Kidney glomerular epithelial cell (primary cell): ENCODE measurements around the gene CNOT6.

Source experiments
- DNase-seq: peaks from one replicate; lab custom pipeline; 2025; lab: John Stamatoyannopoulos, UW

The CNOT6 gene

GRCh38 chr5:180568914-180569313 is 74.7 kb downstream of the CNOT6 start:
- DNase-seq = no peak

- DNase-seq = no peak
These were observed 81.4 kb downstream of the CNOT6 start for GRCh38 chr5:180575571-180575970.

DNA sequence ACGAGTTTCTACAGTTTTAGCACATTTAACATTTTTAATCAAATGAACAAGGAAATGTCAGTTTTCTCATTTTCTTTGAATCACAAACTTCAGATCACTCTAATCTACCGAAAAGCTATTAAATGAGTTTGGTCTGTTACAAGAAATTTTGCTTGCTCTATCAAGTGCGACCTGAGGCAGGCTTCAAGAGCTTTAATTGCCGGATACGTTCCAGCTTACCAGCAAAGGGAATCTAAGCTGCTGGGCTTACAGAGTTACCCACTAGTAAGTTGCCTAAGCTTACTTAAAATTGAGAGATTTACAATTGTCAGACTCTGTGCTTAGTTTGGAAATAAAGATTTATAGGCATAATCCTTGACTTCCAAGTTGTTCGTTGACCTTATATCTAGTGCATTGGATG is 86.5 kb downstream of the CNOT6 start:
- DNase-seq = no peak

DNA sequence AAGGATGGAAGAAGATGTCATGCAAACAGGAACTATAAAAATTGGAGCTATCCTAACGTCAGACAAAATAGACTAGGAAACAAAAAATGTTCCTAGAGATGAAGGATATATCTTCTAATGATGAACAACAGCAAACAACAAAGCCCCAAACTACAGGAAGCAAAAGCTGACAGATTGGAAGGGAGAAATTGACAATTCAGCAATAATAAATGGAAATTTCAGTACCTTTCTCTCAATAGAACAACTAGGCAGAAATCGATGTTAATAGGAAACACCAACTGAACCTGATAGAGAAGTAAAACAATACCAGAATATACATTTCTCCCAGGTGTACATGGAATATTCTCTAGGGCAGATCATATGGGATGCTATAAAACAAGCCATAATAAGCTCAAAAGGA is 89.6 kb downstream of the CNOT6 start:
- DNase-seq = no peak

- DNase-seq = no peak
These were observed 92.0 kb downstream of the CNOT6 start for GRCh38 chr5:180586204-180586603.

GRCh38 chr5:180586870-180587269 is 92.7 kb downstream of the CNOT6 start:
- no peak for DNase-seq

DNA sequence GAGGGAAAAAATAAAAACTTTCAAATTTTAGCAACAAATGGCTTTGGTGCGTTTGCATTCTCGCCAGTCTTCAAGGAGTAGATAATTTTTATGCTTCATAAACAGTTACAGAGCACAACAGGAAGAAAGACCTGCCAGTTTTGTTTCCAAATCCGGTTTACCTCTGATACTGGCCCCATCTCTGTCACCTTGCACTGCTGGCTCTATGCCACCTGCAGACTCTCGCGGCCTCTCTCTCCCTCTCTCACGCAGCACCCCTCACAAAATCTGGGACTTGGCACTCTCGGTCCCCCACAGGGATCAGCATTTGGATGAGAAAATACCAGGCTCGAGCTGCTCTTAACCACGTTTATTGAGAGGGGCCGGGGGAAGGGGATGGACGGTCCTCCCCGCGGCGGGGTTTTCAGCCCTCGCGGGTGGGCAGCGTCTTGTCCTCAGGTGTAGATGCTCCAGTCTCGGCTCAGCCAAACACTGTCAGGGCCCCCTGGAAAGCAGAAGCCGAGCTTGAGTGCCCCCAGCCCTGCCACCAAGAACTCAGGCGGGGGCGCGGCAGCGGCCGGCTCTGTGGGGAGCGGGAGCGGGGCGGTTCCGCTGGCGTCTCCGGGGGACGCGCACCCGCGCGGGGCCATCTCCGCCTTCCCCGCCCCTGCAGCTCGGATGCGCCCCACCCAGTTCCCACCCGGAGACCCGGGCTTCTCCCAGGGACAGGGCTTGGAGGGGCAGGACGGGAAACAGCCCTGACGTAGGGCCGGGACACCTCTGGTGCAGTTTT is 95.8 kb downstream of the CNOT6 start:
- no peak for DNase-seq

DNA sequence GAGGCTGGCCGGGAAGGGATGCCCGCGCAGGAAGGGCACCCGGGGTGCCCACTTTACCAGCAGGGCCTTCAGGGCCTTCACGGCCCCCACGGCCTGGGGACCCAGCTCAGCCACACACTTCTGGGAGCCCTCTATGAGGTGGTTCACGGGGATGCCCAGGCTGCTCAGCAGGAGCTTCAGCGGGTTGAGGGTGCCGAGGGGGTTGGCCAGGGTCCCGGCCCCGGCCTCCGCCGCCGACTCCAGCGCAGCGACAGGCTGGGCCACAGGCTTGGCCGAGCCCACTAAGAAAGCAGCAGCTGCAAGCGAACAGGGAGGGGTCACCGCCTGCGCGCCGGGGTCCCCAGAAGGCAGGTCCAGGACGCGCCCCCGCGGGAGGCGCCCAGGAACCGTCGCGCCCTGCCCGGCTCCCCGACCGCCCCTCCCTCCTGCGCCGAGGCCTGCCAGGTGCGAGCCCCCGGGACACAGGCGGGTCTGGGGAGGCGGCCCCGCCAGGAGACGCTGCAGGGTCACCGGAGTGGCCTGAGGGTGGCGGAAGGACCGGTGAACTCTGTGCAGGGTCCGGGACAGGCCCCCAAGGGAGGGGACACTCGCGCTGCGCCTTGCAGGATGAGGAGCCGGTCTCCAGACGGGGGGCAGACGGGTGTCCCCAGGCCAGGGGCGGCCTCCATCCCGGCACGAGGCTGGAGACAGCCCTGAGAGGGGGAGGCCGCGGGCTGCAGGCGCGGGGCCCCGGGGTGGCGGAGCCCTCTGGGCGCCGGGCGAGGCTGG is 96.5 kb downstream of the CNOT6 start:
- DNase-seq = no peak

DNA sequence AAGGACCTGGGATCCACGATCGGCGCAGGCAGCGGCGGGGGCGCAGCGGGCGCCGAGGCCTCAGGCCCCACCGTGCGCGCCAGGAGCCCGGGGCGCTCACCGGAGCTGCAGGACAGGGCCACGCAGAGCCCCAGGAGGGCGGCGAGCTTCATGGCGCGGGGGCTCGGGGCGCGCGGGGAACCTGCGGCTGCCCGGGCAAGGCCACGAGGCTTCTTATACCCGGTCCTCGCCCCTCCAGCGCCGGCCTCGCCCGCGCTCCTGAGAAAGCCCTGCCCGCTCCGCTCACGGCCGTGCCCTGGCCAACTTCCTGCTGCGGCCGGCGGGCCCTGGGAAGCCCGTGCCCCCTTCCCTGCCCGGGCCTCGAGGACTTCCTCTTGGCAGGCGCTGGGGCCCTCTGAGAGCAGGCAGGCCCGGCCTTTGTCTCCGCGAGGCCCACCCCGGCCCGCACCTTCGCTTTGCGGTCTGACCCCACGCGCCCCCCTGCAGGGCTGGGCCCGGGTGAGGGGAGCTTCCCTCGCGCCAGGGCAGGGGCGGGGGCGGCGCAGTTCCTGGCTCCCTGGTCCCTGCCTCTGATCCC is 97.2 kb downstream of the CNOT6 start, which contains the start of gene SCGB3A1:
TSS of gene SCGB3A1 (minus strand) at position 189 of the 577 bp plus-strand sequence. CDS start at position 152, 37 bp downstream.
- DNase-seq = no peak

GRCh38 chr5:180592176-180592575 is 98.0 kb downstream of the CNOT6 start:
- no peak for DNase-seq

GRCh38 chr5:180593446-180594206 is 99.4 kb downstream of the CNOT6 start:
- DNase-seq = no peak

- no peak for DNase-seq
These were observed 100.3 kb downstream of the CNOT6 start for GRCh38 chr5:180594311-180595045.

- no peak for DNase-seq
These were observed 100.8 kb downstream of the CNOT6 start for GRCh38 chr5:180595046-180595379.

DNA sequence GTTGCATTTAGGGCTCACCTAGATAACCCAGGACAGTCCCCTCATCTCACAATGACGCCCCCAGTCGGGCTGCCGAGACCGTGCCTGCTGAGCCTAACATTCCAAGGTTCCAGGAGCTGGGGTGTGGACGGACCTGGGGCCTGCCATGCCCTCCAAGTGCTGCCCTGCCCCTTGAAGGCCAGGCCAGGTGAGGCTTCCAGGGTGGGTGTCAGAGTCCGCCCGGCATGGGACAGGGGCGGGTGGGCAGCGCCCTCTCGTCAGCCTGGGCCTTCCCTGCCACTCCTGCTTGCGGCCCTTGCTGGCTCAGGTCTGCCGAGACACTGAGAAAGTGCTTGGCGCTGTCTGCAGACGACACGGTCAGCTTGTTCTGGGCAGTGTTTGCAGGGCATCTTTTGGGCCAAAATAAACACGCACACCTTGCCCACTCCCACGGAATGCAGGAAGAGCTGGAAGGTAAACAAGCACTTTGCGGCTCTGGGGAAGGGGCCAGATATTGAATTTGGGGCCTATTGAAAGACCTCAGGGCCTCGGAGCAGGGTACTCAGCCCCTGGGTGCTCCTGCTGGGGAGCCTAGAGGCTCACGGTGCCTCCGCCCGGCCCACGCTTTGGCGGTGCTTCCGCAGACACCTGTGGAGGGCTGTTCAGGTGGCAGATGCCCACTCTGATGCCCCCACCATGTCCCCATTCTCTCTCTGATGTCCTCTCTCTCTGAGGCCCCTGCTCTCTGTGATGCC is 101.4 kb downstream of the CNOT6 start:
- no peak for DNase-seq

GRCh38 chr5:180596115-180596667 is 102.0 kb downstream of the CNOT6 start:
- DNase-seq = no peak

- no peak for DNase-seq
These were observed 102.6 kb downstream of the CNOT6 start for GRCh38 chr5:180596668-180597231.

DNA sequence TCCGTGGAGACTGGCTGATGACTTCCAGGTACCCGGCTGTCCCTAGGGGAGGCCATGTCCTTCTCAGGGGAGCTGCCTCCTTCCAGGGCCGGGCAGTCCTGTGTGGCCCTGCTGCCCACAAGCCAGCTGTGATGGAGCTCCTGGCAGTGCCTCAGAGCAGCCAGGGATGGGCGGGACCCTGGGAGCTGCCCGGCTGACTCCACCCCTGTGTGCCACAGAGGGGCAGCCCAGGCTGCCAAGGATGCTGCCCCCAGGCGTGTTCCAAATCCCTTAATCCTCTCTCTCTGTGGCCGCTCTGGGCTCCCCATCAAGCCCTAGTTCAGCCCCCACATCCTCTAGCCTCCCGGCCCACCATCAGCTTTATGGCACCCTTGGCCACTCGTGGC is 104.1 kb downstream of the CNOT6 start:
- DNase-seq = no peak

DNA sequence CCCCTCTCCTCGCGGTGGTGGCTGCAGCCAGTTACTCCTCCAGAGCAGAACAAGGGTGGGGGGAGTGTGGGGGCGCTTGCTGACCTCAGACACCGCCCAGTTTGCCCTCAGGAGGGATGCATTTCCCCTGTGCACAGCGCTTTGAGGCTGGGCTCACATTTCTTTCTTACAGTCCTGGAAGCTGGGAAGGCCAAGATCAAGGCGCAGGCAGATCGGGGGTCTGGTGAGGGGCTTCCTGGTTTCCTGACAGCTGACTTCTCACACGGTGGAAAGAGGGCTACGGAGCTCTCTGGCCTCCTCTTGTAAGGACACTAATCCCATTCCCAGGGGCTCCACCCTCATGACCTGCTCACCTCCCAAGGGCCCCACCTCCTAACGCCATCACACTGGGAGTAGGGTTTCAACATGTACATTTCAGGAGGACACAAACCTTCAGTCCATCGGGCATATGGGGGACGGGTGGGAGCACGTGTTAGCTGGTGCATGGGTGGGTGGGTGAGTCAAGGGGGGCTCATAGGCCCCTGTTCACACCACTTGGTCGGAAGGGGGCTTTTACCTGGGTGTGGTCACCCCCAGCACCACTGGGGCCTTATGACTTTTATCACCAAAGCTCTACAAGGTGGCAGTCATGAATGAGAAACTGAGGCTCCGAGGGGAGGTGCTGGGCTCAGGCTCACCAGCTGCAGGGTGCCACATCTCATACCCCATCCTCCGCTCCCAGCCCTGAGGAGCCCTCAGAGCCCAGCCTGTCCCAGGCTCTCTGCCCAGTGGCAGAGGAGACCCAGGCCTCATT is 104.8 kb downstream of the CNOT6 start:
- DNase-seq = no peak

DNA sequence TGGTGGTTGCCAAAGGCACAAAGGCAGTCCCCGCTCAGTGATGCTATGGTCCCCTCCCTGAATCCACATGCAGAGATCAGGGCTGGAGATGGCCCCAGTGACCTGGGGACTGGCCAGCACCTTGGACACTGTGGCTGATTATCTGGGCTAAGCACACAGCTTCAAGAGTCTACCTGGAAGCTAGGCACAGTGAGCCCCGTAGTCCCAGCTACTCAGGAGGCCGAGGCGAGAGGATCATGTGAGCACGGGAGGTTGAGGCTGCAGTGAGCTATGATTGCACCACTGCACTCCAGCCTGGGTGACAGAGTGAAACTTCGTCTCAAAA is 105.4 kb downstream of the CNOT6 start:
- no peak for DNase-seq
